Activated naive CD4-positive, alpha-beta T cell treated with anti-CD3 and anti-CD28 coated beads, Interleukin-2, amount 50 U/mL, for 72 hours (primary cell): ENCODE measurements around the gene AMER3. TPM values are rescaled to one million over a fixed set of nuclear protein-coding genes. Genes with fewer than 3 reads are reported as not detected.
A peak's percentile ranks its signal among the peaks of the same experiment; 100 is the strongest.
"Not testable (repeated sequence)": the region's sequence is repeated elsewhere in the genome, so short reads cannot be mapped to it uniquely, and the experiment has no call there.

Experiments
- ATAC-seq, 2 donors: fragments of 150-1000 bp; cut with Tn5 transposase; 2 replicates each; pipeline ENCODE4 v1.10.0; 2021; ENCODE audit warnings: mild to moderate bottlenecking in 2 of 2, moderate library complexity in 2 of 2
- DNase-seq, 2 donors: peaks; one replicate each; pipeline ENCODE4 v3.0.0; 2021 to 2022; ENCODE audit warnings: low spot score in 2 of 2
- H3K27ac Mint-ChIP-seq, 2 donors: one replicate each; pipeline ENCODE4 v1.8.0; 2022; ENCODE audit warnings: mild to moderate bottlenecking in 2 of 2, mixed read lengths in 2 of 2
- H3K36me3 Mint-ChIP-seq, 2 donors: one replicate each; pipeline ENCODE4 v1.8.0; 2022; ENCODE audit warnings: mixed read lengths in 2 of 2
- H3K9me3 Mint-ChIP-seq, 2 donors: one replicate each; pipeline ENCODE4 v1.8.0; 2022; ENCODE audit warnings: mixed read lengths in 2 of 2
- total RNA-seq, 2 donors: library from RNA; stranded (reverse); gene quantifications; one replicate each; pipeline ENCODE4 v1.2.3, GENCODE V29; 2022

AMER3 gene
- not detected for total RNA-seq

- no peak for DNase-seq
- no peak within 1 kb of the TSS for H3K27ac Mint-ChIP-seq
- no peaks in the 10 kb centered on the region for H3K9me3 Mint-ChIP-seq
- peaks cover 5 to 11% of the 10 kb centered on the region in 2 donors for H3K36me3 Mint-ChIP-seq
- peak in 1 of 2 donors; percentile 11 for ATAC-seq
These were observed at the start of gene AMER3 for GRCh38 chr2:130755256-130756052. Gene AMER3, plus strand, starts transcription at chr2:130755540. Its CDS starts 6,533 bp downstream, at chr2:130762073.

- not testable (repeated sequence) for H3K9me3 Mint-ChIP-seq, H3K27ac Mint-ChIP-seq, H3K36me3 Mint-ChIP-seq, ATAC-seq, DNase-seq
These were observed 40.5 kb upstream of the AMER3 start for GRCh38 chr2:130714795-130715194.

- DNase-seq (no peak), ATAC-seq (no peak)
- Mint-ChIP-seq H3K36me3 (no peaks in the 10 kb centered on the region), H3K9me3 (no peaks in the 10 kb centered on the region), H3K27ac (no peak overlapping the region)
These were observed 35.3 kb upstream of the AMER3 start for GRCh38 chr2:130720036-130720435.

DNA sequence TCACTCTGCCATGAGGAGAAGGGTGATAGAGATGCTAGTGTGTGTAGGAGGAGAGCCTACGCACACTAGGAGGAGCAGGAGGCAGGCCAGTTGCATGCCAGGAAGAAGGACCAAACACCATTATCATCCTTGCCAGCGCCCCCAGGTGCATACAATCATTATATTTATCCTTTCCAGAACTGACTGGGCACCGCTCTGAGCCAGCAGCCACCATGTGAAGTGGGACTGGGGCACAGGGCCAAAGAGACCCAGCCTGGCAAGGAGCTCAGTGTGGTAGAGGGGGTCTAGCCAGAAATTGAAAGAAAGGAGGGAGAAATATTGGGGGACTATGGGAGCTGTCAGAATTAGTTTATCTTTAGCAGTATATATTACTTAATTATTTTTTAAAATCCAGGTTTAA is 34.8 kb upstream of the AMER3 start:
- no peak overlapping the region for H3K27ac Mint-ChIP-seq
- no peak for ATAC-seq
- DNase-seq: no peak

GRCh38 chr2:130724455-130724854 is 30.9 kb upstream of the AMER3 start:
- ATAC-seq (no peak), DNase-seq (no peak)
- H3K27ac Mint-ChIP-seq: no peak overlapping the region
- no peaks in the 10 kb centered on the region for H3K36me3 Mint-ChIP-seq
- H3K9me3 Mint-ChIP-seq: no peaks in the 10 kb centered on the region

More for the DNA sequence above, 34.8 kb upstream of the AMER3 start:
- Mint-ChIP-seq H3K9me3 (no peaks in the 10 kb centered on the region), H3K36me3 (no peaks in the 10 kb centered on the region)

DNA sequence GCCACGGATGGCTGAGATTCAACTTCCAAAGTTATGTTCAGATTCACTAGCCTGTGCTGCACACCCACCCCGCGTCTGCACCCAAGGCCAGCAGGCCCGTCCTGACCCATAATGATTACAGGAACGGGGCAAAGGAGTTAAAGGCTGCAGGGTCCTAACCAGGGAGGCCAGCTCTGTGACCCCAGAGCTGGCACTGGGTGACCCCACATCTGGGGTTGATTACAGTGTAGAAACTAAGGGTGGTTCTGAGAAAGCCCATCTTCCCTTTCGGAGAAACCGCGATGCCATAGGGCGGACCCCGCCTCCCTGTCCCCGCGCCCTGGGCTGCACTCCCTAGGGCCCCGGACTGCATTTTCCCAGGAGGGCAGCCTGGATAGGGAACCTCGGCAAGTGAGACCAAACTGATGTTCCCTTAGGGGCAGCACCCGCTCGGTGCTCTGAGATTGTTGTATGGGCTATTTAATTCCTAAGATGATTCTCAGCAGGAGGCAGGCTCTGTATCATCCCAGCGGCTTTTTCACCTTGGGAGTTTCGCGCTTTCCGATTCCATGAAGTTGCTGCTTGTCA is 28.6 kb upstream of the AMER3 start:
- Mint-ChIP-seq H3K36me3 (no peaks in the 10 kb centered on the region), H3K27ac (peak overlapping the region; percentile 6 to 55), H3K9me3 (no peaks in the 10 kb centered on the region)
- ATAC-seq: no peak
- no peak for DNase-seq

- Mint-ChIP-seq H3K36me3 (no peaks in the 10 kb centered on the region), H3K9me3 (no peaks in the 10 kb centered on the region), H3K27ac (peak overlapping the region; percentile 6 to 55)
- DNase-seq (peak; percentile 75 to 90), ATAC-seq (peak; percentile 86 to 96)
These were observed 27.9 kb upstream of the AMER3 start for GRCh38 chr2:130727286-130727924.

DNA sequence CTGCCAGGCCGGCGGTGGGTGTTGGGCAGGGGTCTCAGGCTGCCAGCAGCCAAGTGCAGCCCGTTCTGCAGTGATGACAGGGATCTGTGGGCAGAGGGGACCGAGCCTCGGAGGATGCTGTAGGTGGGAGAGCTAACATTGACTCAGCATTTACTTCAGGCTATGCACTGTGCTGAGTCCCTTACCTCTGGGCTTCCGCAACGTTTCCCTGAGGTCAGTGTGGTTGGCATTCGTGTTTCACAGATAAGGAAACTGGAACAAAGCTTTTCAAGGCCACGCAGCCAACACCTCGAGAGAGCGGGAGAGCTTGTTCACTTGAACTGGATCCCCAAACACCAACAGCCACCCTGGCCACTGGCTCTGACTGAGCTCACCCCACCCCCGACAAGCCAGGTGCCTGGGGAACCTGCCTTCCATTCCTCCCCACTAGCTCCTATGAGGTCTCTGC is 27.3 kb upstream of the AMER3 start:
- no peaks in the 10 kb centered on the region for H3K36me3 Mint-ChIP-seq
- no peaks in the 10 kb centered on the region for H3K9me3 Mint-ChIP-seq
- no peak overlapping the region for H3K27ac Mint-ChIP-seq
- ATAC-seq (peak; percentile 50 to 70), DNase-seq (peak in 1 of 2 donors; percentile 13)

- no peak for ATAC-seq
- H3K27ac Mint-ChIP-seq: no peak within 1 kb of the TSS
These were observed 26.6 kb upstream of the AMER3 start, which contains the start of gene GPR148 for GRCh38 chr2:130728549-130729316. Gene GPR148, plus strand, starts transcription at chr2:130729070. Its CDS starts 82 bp downstream, at chr2:130729152.

DNA sequence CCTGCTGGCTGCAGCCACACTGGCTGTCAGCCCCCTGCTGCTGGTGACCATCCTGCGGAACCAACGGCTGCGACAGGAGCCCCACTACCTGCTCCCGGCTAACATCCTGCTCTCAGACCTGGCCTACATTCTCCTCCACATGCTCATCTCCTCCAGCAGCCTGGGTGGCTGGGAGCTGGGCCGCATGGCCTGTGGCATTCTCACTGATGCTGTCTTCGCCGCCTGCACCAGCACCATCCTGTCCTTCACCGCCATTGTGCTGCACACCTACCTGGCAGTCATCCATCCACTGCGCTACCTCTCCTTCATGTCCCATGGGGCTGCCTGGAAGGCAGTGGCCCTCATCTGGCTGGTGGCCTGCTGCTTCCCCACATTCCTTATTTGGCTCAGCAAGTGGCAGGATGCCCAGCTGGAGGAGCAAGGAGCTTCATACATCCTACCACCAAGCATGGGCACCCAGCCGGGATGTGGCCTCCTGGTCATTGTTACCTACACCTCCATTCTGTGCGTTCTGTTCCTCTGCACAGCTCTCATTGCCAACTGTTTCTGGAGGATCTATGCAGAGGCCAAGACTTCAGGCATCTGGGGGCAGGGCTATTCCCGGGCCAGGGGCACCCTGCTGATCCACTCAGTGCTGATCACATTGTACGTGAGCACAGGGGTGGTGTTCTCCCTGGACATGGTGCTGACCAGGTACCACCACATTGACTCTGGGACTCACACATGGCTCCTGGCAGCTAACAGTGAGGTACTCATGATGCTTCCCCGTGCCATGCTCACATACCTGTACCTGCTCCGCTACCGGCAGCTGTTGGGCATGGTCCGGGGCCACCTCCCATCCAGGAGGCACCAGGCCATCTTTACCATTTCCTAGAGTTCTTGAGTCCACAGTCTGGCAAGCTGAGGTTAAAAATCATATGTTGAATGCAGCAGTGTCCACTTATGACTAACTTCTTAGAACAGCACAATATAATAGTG is 25.7 kb upstream of the AMER3 start:
- no peaks in the 10 kb centered on the region for H3K36me3 Mint-ChIP-seq
- DNase-seq: no peak
- H3K9me3 Mint-ChIP-seq: peaks cover 4% of the 10 kb centered on the region in 2 donors

More at GRCh38 chr2:130728549-130729316, 26.6 kb upstream of the AMER3 start, which contains the start of gene GPR148:
- DNase-seq: no peak
- H3K36me3 Mint-ChIP-seq: no peaks in the 10 kb centered on the region
- no peaks in the 10 kb centered on the region for H3K9me3 Mint-ChIP-seq

GRCh38 chr2:130732257-130732656 is 23.1 kb upstream of the AMER3 start:
- DNase-seq, H3K36me3 Mint-ChIP-seq, ATAC-seq, H3K27ac Mint-ChIP-seq: not testable (repeated sequence)
- H3K9me3 Mint-ChIP-seq: peaks cover 4 to 13% of the 10 kb centered on the region in 2 donors

More for the DNA sequence above, 25.7 kb upstream of the AMER3 start:
- ATAC-seq: no peak
- no peak overlapping the region for H3K27ac Mint-ChIP-seq

GRCh38 chr2:130735200-130735599 is 20.1 kb upstream of the AMER3 start:
- ATAC-seq (no peak), DNase-seq (no peak)
- Mint-ChIP-seq H3K27ac (no peak overlapping the region), H3K36me3 (no peaks in the 10 kb centered on the region), H3K9me3 (peaks cover 4 to 13% of the 10 kb centered on the region in 2 donors)

GRCh38 chr2:130736487-130736886 is 18.9 kb upstream of the AMER3 start:
- DNase-seq (no peak), ATAC-seq (no peak)
- no peaks in the 10 kb centered on the region for H3K36me3 Mint-ChIP-seq
- H3K9me3 Mint-ChIP-seq: peaks cover 4 to 13% of the 10 kb centered on the region in 2 donors
- no peak overlapping the region for H3K27ac Mint-ChIP-seq

DNA sequence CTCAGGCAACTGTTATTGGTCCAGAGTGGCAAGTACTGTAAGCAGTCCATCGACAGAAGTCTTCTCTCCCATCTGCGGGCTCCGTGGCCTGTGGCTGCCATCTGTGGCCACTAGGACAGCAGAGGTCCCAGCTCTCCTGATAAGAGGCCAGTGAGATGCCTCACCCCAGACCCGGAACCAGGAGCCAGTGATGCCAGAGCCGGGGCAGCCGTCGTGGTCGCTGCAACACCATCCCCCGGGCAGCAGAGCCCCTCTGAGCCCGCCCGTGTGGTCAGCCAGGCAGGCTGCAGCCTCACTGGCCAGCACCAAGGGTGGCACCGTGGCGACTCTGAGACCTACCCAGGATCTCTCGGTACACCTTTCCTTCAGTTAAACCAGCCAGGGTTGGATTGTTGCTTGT is 17.7 kb upstream of the AMER3 start:
- ATAC-seq: no peak
- H3K27ac Mint-ChIP-seq: no peak overlapping the region

DNA sequence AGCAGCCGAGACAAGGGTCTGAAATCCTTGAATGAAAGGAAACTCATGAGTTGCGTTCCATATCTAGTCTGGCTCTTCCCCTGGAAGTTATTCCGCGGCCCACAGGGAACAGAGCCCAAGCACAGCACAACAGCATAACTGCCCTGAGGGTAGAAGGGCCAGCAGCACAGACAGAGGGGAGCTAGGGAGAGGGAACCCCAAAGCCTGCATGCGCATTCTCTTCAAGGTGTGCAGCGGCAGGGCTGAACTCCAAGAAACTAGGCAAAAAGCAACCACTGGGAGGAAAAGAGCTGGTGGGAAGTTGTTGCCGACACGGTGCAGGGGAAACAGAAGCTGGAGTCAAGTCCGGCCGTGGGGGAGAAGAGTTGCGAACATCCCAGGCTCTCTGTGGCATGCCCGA is 14.7 kb upstream of the AMER3 start:
- Mint-ChIP-seq H3K9me3 (no peaks in the 10 kb centered on the region), H3K27ac (no peak overlapping the region), H3K36me3 (no peaks in the 10 kb centered on the region)
- no peak for DNase-seq
- no peak for ATAC-seq

More for the DNA sequence above, 17.7 kb upstream of the AMER3 start:
- no peak for DNase-seq
- Mint-ChIP-seq H3K9me3 (peaks cover 4 to 13% of the 10 kb centered on the region in 2 donors), H3K36me3 (no peaks in the 10 kb centered on the region)
